HG03025 (cell line): ENCODE data around the gene MAGI1.

Experiments
- ATAC-seq: cut with Tn5 transposase; IDR thresholded peaks from one replicate; pipeline ENCODE4 v1.9.1; 2021; ENCODE audit warnings: mild to moderate bottlenecking, moderate library complexity; ENCODE audit not compliant: unreplicated experiment, low FRiP score

MAGI1 gene

DNA sequence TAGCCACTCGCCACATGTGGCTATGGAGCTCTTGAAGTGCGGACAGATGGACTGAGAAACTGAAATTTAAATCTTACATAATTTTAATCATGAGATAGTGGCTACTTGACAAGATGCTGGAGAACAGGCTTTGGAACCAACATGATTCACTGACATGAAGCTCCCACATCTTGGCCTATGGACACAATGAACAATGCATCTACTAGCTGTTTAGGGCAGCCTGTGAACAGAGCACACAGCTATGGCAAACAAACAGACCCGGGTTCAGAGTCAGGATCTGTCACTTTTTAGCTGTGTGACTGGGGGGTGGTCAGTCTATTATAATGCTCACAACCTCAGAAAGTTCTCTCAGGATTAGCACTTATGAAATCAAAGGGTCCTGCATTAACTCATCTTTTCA is 616.6 kb downstream of the MAGI1 start:
- ATAC-seq: no peak

DNA sequence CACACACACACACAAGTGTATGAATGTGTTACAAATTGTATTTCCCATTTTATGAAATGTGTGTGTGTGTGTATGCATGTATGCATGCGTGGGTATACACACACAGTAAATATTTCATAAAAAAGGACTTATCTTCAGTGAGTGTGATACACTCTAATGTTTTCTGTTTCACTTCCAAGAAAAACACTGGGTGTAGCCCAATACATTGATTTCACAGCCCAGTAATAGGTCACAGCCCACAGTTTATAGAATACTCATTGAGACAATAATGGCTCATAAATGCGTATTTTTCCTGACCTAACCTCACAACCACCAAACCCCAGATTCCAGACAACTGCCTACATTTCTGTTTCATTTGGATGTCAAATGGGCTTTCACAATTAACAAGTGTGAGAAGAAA is 619.5 kb downstream of the MAGI1 start:
- ATAC-seq: no peak

DNA sequence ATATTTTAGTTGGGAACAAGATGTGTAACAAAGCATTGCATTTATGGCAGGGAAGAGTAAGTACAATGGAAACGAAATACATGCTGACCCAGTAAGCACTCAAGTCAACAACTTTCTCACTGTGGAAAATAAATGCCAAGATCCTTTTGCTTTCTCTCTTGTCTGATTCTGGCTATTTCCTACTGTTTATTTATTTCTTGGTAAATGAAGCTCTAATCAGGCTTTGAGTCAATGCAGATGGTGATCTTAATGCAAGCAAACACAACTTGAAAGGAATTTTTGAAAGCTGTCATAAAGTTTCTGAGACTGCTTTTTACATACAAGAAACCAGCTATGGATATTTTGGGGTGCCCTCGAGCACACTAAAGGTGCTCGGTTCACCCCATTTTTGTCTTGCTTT is 624.8 kb downstream of the MAGI1 start:
- ATAC-seq: no peak

DNA sequence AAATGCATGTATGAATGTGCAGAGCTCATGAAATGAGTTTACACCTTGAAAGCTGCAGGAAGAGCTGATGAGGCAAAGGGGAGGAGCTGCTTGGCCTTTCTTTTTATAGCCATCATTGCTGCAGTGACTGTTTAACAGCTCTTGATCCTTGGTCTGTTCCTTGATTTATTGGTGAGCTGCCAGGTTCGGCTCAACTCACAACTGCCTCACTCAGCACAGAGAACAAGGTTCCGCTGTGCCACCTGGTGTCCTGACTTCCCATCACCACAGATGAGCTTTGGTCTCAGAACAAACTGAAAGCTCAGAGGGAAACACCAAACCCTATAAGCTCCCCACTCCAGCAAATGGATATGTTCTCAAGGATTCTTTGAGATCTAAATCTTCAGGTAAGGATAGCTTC is 626.1 kb downstream of the MAGI1 start:
- ATAC-seq: no peak

DNA sequence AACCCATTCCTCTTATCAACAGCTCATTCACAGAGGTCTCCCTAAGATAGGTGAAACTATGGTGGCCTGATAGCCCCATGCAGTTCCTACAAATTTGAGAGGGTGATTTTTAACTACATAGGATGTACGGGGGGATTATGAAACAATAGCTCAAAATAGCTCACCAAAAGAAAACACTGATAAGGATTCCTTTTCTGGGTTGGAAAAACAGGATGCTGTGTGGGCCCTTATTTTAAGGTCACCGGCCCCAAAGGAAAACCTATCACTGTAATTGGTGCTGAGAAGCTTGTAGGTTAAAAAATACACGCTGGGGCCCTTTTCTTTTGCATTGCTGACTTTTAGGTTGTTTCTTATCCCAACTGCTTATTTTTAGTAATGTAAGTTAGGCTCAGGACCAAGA is 627.4 kb downstream of the MAGI1 start:
- no peak for ATAC-seq

DNA sequence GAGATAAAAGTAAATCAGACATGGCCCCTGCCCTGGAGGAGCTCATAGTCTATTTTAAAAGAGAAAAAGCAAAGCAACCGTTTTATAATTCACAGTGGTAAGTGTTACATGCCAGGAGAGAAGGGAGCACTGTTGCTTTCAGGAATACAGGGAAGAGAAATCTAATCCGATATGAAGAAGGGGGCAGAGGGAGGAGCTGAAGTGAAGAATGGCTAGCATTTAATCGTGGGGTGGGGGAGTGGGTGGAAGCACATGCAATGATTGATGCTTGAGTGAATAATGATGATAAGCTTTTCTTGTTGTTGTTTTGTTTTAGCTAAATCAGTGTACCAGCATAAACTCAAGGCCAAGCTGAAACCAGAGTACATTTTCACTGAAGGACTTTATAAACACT is 629.5 kb downstream of the MAGI1 start:
- no peak for ATAC-seq

DNA sequence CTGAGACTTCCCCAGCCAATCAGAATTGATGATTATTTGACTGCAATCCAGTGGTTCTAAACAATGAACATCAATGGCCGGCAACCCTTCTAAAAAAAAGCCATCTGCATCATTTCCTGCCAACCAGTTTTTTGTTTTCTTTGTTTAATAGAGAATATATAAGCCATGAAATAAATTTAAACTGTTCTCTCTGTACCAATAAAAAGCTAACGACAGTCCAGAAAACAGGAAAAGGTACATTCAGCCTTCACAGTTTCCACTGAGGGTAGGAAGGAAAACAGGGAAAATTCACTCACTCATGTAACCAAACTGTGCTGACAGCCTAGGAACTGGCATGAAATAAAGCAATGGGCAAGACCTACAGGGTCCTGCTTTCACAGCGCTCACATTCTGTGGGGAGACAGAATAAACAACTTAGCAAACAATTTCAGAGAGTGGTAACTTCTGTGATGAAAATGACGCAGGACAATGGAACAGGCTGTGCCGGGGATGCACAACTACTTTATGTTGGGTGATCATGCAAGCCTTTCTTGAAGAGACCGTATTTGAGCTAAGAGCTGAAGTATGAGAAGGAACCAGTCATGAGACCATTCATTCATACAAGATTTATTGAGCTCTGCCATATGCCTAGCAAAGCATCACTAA is 630.1 kb downstream of the MAGI1 start:
- ATAC-seq: no peak

DNA sequence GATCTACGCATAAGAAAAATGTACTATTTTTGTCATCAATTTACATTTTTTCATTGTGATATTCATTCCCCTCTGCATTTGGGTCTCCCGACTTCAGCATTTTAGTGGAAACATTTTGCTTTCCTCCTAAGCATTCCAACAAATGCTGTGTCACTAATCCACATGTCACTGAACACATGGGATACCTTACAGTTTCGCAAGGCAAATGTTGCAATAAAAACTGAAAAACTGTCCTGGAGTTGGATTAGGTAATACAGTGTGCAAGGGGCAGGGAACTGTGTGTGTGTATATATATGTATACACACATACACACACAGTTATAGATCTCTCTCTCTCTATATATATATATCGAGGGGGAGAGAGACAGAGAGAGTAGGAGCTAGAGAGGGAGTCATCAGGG is 632.2 kb downstream of the MAGI1 start:
- no peak for ATAC-seq

DNA sequence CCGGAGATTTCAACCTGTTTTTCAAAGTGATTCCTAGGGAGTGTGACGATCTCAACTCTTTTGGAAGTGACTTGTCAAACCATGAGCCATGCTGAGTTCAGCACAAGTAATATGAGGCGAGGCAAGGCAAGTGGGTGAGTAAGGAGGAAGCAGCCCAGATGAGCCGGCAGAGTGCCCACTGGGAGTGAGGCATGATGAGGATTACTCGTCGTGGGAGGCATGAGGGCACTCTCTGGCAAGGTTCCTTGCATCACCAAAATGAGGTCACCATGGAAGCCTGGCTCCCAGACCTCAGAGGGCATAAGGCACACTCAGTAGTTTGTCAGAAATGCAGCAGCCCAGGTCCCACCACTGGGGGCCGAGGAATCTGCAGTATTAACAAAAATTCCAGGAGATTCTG is 636.1 kb downstream of the MAGI1 start:
- no peak for ATAC-seq

DNA sequence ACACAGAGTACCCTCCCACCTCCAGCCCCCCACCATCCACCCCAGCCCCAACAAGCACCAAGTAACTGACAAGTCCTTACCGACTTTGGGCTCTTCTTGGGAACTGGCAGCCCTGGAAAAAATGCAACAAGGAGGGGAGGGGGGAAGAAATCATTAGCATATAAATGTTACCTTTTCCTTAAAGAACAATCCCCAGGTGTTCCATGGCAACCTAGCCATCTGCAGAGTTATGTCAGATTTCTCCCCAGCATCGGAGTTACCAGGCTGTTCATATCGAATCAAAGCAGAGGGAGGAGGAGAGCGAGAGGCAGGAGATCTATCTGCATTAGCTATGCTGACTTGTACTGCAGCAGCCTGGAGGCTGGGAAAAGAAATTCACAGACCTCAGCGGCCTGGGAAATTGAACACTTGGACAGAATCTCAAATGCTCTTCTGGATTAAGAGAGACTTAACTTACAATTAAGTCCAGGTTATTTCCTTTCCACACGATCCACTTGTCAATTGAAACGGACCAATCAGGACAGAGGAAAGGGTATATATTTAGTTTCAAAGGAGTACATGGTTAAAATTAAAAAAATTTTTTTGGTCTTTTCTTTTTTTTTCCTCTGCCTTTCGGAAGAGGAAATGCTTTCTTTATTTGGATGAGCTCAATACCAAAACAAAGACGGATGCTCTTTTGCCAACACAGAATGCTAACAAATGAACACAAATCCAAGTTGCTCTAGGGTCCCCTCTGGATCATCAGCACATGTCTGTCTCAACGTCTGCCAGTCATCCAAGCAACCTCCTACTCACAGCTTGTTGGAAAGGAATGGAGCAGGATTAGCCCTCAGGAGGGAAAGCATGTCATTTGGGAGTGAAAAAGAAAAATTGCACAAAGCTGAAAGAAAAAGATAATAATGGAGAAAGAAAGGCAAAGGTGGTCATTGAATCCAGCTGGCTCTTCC is 637.1 kb downstream of the MAGI1 start:
- no peak for ATAC-seq

DNA sequence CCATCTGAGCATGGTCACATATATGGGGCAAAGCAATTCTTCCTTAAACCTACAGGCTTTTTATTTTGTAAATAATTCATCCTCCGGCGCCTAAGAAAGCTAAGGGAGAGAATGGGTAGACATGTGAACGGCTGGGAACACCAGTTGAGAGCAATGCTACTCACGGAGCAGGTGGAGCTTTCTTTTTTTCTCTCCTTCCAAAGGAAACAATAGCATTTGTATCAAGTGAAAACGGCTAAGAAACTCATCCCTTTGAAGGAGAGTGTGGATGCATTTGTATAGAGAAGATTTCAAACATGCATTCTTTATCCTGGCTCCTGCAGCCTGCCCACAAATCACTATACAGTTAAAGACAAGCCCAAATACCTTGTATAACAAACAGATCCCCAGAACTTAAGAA is 637.8 kb downstream of the MAGI1 start:
- no peak for ATAC-seq

DNA sequence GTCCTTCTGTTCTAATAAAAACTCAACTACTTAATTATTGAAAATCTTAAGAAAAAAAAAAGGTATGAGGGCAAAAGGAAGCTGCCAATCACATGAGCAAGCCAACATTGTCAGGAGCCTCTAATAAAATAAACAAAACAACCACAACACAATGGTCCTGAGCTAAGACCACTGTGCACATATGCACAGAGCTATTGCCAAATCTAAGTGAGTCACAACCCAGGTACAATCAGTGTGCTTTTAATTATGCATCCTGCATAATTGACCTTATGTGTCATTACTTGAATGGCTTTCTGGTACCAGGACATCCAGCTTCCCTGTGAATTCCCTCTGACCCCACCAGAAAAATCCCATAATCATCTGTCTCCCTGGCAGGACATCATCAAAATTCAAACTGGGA is 639.8 kb downstream of the MAGI1 start:
- ATAC-seq: no peak

DNA sequence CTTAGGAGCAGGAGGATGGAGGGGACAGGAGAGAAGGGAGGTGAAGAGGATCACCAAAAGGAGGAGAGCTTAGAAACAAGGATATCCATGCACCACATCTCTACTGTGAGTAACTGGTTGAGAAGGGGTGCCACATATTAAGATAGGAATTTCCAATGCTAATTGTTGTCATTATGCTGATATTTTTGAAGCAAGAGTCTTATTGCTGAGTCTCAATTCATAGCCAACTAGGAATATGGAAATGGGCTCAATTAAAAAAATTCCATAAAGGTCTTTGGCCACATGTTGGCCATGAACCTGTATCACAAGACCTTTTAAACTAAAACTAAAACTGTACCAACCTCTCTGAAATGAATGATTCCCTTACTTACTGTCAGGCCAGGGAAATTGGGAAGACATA is 642.6 kb downstream of the MAGI1 start:
- no peak for ATAC-seq

DNA sequence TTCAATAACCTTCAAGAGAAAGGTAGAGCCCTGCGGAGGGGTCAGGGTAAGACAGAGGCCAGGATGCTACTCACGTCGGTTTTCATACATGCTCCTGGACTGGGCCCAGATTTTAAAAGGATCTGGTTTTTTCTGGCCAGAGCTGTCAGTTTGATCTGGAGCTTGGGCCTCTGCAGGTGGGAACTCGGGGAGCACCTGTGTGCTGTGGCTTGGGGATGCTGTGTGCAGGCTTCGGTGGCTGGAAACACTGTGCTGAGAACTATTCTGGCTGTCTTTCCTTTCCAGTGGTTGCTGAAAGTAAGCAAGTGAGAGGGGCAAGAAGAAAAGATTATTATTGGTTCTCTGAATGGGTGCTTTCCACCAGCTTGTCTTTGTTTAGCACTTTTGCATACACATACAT is 647.6 kb downstream of the MAGI1 start:
- ATAC-seq: no peak

DNA sequence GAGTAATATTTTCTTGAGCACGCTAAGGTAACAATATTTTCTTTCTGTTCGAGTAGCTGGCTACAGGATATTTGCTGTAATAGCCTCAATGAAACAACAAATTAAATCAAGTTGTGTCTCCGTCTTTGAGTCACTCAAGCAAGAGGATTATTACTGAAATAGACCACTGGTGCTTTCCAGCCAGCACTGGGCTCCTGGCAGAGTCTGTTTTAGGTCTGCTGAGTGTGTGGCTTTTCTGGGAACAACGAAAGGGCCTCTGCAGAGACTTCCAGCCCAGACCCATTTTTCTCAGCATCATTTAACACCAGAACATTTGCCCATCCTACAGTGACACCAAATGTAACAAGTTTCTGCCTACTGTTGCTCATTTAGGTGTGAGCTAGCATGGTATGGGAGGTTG is 652.9 kb downstream of the MAGI1 start:
- ATAC-seq: no peak

DNA sequence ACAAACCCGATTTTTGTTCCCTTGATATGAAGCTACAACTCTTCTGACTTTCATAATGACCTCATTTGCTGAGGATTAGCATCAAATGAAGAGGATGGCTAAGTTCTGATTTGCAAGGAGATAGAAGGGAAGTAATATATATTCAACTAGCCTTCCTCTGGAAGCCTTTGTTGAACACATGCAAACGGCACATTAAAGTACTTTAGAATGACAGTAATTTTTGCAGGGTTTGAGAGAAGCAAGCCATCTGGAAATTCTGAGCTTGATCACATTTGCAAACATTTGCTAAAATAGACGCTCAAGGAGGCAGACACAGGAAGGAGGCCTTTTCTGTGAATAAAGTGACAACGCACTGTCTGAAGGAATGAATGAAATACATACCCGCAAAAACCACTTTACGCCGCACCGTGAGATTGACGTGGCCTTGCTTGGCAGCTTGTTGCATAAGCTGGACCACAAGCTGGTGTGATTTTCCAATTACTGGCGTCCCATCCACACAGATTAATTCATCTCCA is 657.2 kb downstream of the MAGI1 start:
- no peak for ATAC-seq

DNA sequence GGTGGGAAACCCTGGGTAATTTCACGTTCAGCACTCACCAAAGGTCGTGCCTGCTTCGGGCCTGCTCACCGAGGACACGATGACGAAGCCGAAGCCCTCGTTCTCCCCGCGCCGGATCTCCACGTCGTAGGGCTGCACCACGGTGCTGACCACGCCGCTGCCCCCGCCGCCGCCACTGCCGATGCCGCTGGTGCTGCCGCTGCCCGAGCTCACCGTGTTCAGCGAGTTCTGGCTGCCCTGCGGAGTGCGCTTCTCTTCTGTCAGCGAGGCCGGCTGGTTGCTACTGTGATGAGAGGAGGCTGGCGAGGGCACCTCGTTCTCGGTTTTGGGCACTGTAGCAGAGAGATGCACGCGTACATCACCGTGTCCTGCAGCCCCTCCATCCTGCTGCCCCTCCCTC is 659.5 kb downstream of the MAGI1 start:
- no peak for ATAC-seq

DNA sequence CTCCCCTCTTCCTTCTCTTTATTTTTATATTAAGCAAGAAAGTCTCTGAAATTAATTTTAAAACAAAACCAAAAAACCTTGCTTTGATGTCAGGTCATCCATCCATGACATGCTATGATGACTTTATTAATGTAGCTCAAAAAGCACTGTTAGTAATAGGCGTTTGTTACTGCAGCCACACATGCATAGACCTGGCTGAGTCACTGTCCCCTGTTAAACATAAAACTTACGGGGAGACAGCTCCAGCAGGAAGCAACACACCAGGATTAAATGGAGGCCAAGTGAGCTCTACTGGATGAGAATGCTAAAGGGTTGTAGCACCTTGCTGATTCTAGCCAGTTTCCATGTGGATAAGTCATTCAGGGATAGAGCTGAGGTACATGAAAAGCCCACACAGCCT is 661.1 kb downstream of the MAGI1 start:
- ATAC-seq: no peak

DNA sequence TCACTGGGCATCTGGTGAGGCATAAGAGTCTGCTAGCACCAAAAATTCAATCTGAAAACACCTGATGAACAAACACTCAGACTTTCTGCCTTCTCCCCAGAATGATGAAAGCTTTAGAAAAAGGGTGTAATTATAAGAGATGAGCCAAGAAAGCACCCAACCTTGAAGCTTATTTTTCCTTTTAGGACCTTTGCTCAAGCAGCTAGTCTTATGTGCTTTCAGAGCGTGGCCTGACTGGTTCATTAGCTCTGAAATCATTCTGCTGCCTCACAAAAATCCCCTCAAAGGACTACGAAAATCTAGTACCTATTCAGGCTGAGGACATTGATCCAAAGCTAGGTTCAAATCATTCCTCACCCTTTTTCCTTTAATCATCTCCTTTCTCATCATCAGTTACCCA is 662.3 kb downstream of the MAGI1 start:
- no peak for ATAC-seq

DNA sequence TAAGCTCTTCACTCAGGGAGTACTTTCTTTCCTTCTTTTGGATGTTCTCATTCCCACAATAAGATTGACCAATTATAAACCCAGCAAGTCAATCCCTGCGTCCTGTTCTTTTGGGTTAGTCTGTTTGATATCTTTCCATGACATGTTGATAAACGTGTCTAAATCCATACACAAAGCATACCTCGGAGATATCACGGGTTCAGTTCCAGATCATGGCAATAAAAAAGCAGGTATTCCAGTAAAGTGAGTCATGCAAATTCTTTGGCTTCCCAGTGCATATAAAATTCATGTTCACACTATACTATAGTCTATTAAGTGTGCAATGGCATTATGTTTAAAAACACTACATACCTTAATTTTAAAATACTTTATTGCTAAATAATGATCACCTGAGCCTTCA is 667.7 kb downstream of the MAGI1 start:
- no peak for ATAC-seq

DNA sequence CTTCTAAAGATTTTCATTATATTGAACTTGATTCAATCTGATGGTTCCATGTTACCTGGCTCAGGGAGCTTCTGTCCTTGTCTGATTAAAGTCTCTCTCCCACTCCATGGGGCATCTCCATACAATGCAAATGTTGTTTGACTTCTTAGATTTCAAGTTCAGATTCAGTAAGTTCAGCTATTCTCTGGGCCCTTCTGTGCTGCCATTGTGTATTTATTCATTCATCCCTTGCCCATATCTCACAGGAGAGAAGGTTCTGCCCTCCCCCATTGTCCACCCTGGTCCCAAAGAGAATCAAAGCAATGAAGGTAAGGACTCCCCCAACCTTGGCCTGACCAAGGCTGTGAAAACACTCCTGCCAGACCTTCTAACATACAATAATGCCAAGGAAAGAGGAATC is 669.9 kb downstream of the MAGI1 start:
- ATAC-seq: no peak

DNA sequence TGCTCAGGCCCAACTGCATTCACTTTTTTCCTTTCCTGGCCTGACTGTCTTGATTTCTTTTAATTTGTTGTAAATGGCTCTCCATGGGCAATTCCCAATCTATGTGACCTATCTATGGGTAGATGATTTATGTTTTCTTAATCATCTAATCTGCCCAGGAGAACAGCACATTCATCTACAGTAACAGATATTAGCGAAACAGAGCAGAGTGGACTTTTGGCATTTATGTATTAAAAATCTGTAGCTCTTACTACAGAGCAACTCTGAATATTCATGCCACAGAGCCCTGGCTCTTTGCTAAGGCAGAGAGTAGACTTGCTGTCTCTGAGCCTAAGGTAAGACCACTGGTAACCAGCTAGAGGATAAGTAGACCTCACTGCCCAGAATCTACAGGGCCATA is 676.0 kb downstream of the MAGI1 start:
- no peak for ATAC-seq
